ENCODE results near the gene COG2.

- TF ChIP-seq POLR2AphosphoS5 (IDR thresholded peaks at IDR 0.05; ENCODE audit: low read depth, low read length) (no peak), SIN3A (IDR thresholded peaks at IDR 0.05; ENCODE audit: borderline replicate concordance, insufficient read depth, low read length) (no peak)
Observed at GRCh38 chr1:230611128-230611877, 31.0 kb upstream of the COG2 start.
